Bronchial epithelial cell (primary cell): ENCODE measurements around the gene SLC22A3. TPM values are rescaled to one million over a fixed set of nuclear protein-coding genes. Genes with fewer than 3 reads are reported as not detected.
"Not testable (repeated sequence)": the region's sequence is repeated elsewhere in the genome, so short reads cannot be mapped to it uniquely, and the experiment has no call there.

Source experiments
- DNase-seq: peaks from one replicate; pipeline ENCODE4 v3.0.0-alpha.2; 2010; ENCODE audit warnings: low read depth
- FAIRE-seq: peaks from 2 replicates; lab custom pipeline; 2011; peaks lifted over from hg19 to GRCh38; lab: Jason Lieb, UNC
- H3K27me3 ChIP-seq: 2 replicates; pipeline ENCODE4 v1.5.1; 2011; ENCODE audit warnings: low read length; ENCODE audit not compliant: control insufficient read depth, insufficient read depth
- H3K36me3 ChIP-seq: 2 replicates; pipeline ENCODE4 v1.5.1; 2011; ENCODE audit warnings: low read length; ENCODE audit not compliant: control insufficient read depth, insufficient read depth
- H3K4me3 ChIP-seq: 2 replicates; pipeline ENCODE4 v1.5.1; 2011; ENCODE audit warnings: mild to moderate bottlenecking, low read depth, low read length, control low read depth
- CTCF ChIP-seq: IDR thresholded peaks from 2 replicates; pipeline ENCODE4 v1.5.1; 2011; ENCODE audit warnings: mild to moderate bottlenecking, moderate library complexity, low read length, control low read depth, inconsistent platforms; ENCODE audit not compliant: insufficient read depth, severe bottlenecking
- total RNA-seq: library from RNA; depleted of rRNA; stranded (reverse); fragments of >200 nt; gene quantifications from 2 replicates; pipeline ENCODE4 v1.2.1, GENCODE V29; 2014

The SLC22A3 gene
- total RNA-seq, 1 donor from 2014 or later: 8.2 TPM

DNA sequence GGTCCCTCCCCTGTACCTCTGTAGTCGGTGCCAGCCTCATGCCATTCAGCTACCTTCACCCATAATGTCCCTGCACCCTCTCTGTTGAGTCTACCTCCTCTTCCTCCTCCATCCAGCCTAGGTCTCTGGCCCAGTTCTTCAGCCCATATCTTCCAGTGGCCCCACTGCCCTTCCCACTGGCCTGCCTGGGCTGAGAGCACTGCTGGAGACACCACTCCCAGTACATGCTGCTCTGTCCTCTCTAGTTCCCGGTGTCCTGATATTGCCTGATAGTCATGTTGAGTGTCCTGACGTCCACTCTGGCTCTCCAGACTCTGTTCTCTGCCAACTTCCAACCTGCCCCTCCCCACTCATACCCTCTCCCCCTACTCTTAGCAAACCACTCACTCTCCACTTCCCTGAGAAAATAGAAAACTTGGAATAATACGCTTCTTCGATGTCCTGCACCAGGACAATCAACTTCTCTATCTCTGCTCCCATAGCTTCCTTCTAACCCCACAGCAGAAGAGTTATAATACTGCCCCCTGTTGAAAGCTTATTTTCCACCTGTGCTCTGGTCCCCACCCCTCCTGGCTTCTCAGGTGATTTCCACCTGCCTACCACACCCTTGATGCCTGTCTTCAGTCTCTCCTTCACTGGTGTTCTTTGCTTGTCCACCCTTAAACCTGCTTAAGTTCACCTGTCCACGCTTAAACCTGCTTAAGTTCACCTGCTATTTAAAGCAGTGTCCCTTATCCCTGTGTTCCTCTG, 19.8 kb downstream of the SLC22A3 start:
- H3K27me3 ChIP-seq: no peaks in the 10 kb centered on the region
- no peak for TF ChIP-seq CTCF
- no peak overlapping the region for H3K4me3 ChIP-seq
- no peak for DNase-seq
- H3K36me3 ChIP-seq: peaks cover 2% of the 10 kb centered on the region
- no peak for FAIRE-seq

DNA sequence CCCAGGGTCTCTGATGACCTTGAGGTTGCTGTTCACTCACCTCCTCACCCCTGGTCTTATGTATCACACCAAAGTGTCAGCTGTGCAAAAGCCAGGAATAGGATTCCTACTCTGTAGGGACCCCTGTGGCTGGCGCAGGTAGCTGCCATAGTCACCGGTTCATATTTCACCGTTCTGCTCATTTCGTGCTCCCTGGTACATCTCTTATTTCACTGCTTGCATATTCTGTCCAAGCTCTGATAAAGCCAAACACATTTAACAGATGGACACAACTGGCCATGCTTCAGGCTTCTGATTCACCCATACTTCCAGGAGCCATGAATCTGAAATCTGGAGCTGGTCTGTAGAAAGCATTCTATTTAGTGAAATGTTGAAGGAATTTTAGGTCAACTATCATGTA, 20.5 kb downstream of the SLC22A3 start:
- no peak for FAIRE-seq
- peaks cover 2% of the 10 kb centered on the region for H3K36me3 ChIP-seq
- no peaks in the 10 kb centered on the region for H3K27me3 ChIP-seq
- DNase-seq: no peak
- TF ChIP-seq CTCF: no peak
- no peak overlapping the region for H3K4me3 ChIP-seq

- not testable (repeated sequence) for H3K36me3 ChIP-seq, DNase-seq, FAIRE-seq, H3K4me3 ChIP-seq, H3K27me3 ChIP-seq
These were observed 25.4 kb downstream of the SLC22A3 start for GRCh38 chr6:160373601-160374000.

DNA sequence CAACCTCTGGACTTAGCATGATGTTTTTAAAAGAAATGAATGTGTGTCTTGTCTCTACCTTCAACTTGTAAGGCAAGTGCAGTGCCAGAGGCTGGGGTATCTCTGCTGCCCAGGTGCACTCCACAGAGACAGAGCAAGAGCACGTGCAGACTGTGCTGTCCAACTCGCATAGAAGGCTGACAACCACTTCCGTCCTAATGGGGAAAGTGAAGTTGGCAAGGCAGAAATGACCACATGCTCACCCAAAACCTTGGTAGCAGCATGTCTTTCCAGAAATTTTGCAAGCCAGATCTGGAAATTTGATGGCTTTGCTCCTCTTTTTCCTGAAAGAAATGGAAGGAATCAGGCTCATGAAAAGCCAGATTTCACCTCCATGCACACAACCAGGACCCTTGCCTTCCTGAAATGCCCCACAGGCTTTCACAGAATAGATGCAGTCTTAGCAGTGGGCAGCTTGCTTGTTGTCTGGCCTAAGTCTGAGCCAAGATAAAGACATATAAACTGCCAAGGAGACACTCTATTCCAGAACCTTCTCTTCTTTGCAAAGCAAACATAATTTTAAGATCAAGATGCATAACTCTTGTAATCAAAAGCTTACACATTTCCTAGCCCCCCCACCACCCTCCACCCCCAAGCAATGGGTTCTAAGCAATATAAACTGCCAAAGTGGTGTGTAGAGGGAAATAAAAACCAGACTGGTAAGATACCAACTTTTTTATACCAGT, 26.8 kb downstream of the SLC22A3 start:
- H3K27me3 ChIP-seq: no peaks in the 10 kb centered on the region
- no peak overlapping the region for H3K4me3 ChIP-seq
- TF ChIP-seq CTCF: no peak
- FAIRE-seq (peak; percentile 88), DNase-seq (no peak)
- H3K36me3 ChIP-seq: peaks cover under 1% of the 10 kb centered on the region

- no peak overlapping the region for H3K4me3 ChIP-seq
- no peak for DNase-seq
These were observed 27.4 kb downstream of the SLC22A3 start for GRCh38 chr6:160375561-160375949.

More at GRCh38 chr6:160375561-160375949, 27.4 kb downstream of the SLC22A3 start:
- no peak for FAIRE-seq
- no peak for TF ChIP-seq CTCF
- H3K36me3 ChIP-seq: no peaks in the 10 kb centered on the region
- H3K27me3 ChIP-seq: no peaks in the 10 kb centered on the region
